HG02610 (cell line): ENCODE results near the gene FGG.
A peak's percentile ranks its signal among the peaks of the same experiment; 100 is the strongest.

Source experiments
- ATAC-seq: cut with Tn5 transposase; IDR thresholded peaks from one replicate; pipeline ENCODE4 v1.9.1; 2021; ENCODE audit warnings: mild to moderate bottlenecking, moderate library complexity; ENCODE audit not compliant: unreplicated experiment

Gene FGG

DNA sequence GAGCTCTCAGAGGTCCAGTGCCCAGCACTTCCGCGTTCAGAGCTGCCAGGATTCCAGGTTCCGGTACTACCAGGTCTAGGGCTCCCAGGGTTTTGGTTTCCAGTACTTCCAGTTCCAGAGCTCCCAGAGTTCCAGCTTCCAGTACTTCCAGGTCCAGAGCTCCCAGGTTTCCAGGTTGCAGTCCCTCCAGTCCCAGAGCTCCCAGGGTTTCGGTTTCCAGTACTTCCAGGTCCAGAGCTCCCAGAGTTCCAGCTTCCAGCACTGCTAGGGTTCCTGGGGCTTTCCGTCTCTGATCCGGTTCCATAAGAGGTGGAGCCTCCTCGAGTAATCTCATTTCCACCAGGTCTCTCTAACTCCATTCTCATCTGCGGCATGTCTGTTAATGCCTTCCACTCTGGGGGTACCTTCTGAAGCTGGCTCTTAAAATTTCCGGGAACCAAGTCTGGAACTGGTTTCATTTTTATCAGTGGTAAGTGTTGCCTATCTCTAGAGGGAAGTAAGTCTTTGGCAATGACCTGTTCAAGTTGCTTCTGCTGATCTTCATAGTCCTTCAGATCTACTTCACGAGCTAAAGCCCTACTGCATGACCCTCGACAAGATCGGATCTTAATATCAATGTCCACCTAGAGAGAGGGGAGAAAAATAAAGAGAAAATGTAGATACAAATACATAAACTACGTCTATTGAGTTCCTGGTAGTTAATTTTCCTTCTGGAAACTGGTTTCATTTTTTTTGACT, 26.0 kb downstream of the FGG start:
- no peak for ATAC-seq

DNA sequence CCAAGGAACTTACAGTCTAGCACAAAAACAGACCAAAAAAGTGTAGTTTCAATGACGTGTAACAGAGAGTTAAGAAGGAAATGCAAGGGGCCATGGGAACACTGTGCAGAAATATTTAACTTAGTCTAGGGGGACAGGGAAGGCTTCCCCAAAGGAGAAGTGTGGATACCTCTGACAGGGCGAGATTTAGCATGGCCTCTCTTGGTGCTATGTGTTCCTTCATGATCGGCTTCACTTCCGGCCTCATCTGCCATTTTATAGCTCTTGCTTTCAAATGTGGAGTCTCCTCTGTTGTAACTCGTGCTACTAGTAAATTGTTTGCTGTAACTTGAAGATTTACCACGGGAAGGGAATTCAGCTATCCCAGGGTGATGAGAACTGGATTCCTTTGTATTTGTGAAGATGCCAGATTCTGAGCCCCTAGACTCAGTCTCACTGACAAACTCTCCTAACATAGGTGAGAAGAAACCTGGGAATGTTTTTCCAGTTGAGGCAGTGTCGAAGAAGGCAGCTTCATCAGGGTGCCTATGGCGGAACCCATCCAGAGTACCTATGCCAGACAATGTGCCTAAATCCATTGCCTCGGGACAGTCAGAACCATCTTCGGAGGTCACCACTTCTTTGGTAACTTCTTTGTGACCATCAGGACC, 27.0 kb downstream of the FGG start:
- no peak for ATAC-seq

DNA sequence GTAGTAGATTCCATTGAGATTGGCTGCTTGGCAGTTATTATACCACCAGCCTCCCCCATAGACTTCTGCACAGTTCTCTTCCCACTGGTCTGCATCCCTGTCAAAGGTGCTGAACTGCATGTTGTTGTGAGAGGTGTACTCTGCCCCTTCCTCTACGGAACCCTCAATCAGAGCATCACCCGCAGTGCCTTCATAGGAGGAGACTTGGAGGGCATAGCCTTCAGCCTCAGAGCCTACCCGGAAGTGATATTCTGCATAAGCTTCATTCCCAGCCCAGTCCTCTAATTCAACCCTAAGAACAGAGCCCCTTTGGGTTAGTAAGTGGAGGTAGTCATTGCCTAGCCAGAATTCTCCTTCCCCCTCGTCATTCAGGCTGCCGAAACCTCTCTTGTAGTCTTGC, 28.2 kb downstream of the FGG start:
- no peak for ATAC-seq

DNA sequence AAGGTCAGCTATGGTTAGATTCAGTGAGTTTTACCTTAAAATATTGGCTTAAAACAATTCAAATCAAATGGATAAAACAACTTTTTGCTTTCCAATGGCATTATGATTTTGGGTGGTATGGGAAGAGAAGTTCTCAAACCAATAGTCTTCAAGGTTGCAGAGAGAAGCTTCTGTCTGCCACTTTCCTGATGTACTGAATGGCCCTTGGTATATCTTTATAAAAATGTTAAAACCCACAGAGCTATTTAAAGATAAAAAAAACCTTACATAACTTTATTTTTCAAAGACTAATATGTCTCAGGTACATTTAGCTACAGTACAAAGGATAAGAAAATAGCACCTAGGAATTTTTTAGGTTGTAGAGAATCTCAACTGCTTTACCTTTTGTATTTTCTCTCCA, 28.8 kb downstream of the FGG start:
- ATAC-seq, result no peak

DNA sequence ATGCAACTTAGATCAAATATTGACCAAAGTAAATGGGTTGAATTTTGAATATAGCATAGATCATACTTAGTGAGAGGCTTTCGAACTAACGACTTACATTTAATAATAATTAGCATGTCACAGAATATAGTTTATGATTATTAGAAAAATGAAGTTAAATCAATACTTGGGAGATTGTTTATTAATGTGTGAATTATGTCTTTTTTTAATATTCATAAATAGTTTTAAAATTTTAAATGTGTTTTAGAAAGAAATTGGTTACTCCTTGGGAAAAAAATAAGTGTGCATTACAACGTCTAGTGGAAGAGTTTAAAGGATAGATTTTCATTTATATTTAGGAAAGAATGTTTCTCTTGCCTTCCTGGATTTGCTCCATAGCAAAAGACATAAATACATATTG, 29.2 kb downstream of the FGG start:
- ATAC-seq, result no peak

DNA sequence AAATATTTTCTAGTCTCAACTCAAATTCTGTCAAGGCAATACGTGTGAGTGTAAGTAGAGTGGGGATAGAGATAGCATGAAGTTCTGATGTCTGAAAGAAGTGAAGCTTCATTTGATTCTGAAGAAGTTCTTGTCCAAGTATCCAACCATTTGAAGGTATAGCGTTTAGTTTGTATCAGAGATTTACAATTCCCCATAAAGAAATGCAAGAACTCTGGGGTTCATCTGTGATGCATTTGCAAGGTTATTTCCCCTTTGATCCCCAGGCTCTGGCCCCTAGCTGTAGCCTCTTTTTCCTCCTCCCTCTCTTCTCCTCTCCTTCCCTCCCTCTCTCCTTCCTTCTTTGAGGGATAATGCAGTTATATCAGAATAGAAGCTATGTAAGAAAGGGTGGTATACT, 29.7 kb downstream of the FGG start:
- ATAC-seq, result no peak

DNA sequence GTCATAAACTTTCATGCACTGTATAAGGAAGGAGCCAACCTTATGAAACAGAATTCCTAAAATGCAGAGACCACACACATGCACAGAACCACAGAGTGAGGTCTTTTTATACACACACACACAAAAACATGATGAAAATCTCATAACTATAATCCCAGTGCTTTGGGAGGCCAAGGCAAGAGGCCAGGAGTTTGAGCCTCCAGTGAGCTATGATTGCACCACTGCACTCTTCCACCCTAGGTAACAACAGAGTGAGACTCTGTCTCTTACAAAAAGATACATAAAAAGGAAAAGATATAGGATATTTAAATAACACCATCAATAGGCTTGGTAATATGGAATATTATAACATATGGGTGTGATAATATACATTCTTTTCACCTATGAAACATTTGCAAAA, 32.5 kb downstream of the FGG start:
- ATAC-seq, result no peak

DNA sequence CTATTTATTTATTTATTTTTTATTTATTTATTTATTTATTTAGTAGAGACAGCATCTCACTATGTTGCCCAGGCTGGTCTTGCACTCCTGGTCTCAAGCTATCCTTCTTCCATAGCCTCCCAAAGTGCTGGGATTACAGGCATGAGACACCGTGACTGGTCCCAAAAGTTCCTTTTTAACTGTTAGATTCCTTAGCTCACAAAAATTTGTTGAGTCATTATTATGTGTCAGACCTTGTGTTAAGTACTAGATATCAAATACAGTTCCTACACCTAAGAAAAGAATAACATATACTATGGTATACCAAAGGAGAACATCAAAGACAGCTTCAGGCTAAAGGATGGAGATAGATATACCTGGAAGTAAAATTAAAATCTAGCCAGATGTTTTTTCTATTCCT, 33.5 kb downstream of the FGG start:
- ATAC-seq, result no peak

DNA sequence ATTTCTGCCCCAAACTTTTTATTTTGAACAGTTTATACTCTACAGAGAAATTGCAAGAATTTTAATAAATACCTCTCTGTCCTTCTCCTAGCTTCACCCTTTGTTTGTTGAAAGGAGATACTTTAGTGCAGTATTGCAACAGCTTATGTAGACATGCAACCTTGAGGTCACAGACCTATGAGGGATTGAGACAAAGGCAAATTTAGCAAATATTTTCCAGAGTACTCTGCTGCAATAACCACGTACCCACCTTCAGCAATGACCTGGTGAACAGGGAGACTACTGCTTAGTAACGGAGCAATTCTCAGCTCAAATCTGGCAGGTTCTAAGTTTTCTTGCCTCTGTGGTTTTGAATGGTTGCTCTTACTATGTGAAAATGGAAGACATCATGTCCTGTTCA, 35.1 kb downstream of the FGG start:
- no peak for ATAC-seq

DNA sequence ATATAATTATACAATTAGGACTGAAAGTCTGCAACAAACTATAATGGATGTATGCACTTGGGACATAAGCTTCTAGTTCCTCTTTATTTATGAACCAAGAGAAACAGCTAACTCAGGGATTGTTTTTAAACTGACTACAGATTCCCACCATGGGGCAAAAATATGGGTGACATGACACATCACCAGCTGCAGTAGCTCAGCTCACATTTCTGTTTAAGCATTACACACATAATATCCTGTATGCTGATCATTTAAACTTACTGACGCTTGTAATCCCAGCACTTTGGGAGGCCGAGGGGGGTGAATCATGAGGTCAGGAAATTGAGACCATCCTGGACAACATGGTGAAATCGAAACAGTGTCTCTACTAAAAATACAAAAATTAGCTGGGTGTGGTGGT, 38.1 kb downstream of the FGG start:
- ATAC-seq, result no peak

DNA sequence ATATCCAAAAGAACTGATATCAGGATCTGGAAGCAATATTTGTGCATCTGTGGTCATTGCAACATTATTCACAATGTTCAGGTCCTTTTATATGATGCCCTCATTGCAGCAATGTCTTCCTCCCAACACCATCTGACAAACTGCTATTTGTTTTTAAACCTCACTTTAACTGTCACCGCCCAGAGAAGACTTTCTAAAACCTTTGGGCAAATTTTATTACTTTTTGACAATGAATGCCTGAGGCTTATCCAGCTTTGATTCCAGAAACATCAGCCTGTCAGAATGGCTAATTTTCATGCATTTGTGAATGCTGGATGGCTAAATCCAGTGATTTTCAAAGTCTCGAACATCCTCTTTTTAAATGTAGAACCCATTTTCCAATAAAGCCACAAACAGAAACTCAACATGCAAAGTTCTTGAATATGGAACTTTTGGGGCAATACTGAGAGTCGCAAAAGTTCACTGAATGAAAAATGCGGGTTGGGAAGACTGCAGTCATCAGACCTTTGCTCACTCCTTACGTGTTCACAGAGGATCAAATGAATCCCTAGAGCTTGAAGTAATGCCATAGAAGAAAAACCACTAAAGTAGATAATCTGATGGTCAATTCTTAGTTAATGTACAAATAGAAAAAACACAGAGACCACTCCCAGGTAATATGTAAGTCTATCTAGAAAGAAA, 39.1 kb downstream of the FGG start:
- no peak for ATAC-seq

DNA sequence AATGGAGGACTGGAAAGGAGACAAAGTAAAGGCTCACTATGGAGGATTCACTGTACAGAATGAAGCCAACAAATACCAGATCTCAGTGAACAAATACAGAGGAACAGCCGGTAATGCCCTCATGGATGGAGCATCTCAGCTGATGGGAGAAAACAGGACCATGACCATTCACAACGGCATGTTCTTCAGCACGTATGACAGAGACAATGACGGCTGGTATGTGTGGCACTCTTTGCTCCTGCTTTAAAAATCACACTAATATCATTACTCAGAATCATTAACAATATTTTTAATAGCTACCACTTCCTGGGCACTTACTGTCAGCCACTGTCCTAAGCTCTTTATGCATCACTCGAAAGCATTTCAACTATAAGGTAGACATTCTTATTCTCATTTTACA, 42.9 kb downstream of the FGG start:
- ATAC-seq, result no peak

DNA sequence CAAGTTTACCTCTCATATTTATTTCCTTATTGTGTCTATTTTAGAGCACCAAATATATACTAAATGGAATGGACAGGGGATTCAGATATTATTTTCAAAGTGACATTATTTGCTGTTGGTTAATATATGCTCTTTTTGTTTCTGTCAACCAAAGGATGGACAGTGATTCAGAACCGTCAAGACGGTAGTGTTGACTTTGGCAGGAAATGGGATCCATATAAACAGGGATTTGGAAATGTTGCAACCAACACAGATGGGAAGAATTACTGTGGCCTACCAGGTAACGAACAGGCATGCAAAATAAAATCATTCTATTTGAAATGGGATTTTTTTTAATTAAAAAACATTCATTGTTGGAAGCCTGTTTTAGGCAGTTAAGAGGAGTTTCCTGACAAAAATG, 43.4 kb downstream of the FGG start:
- no peak for ATAC-seq

DNA sequence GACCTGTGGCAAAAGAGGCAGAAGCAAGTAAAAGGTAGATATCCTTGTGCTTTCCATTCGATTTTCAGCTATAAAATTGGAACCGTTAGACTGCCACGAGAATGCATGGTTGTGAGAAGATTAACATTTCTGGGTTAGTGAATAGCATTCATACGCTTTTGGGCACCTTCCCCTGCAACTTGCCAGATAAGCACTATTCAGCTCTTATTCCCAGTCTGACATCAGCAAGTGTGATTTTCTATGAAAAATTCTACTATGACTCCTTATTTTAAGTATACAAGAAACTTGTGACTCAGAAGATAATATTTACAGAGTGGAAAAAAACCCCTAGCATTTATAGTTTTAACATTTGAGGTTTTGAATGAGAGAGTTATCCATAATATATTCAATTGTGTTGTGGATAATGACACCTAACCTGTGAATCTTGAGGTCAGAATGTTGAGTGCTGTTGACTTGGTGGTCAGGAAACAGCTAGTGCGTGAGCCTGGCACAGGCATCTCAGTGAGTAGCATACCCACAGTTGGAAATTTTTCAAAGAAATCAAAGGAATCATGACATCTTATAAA, 45.7 kb downstream of the FGG start:
- no peak for ATAC-seq

DNA sequence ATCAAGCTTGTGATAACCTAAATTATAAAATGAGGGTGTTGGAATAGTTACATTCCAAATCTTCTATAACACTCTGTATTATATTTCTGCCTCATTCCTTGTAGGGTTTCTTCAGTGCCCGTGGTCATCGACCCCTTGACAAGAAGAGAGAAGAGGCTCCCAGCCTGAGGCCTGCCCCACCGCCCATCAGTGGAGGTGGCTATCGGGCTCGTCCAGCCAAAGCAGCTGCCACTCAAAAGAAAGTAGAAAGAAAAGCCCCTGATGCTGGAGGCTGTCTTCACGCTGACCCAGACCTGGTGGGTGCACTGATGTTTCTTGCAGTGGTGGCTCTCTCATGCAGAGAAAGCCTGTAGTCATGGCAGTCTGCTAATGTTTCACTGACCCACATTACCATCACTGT, 46.8 kb downstream of the FGG start:
- no peak for ATAC-seq

DNA sequence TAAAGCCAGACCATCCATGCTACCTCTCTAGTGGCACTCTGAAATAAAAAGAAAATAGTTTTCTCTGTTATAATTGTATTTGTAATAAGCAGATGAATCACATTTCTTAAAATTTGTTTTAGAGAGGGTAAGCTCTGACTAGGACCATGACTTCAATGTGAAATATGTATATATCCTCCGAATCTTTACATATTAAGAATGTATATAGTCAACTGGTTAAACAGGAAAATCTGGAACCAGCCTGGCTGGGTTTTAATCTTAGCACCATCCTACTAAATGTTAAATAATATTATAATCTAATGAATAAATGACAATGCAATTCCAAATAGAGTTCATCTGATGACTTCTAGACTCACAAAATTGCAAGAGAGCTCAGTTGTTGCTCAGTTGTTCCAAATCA, 48.1 kb downstream of the FGG start:
- ATAC-seq, result no peak

DNA sequence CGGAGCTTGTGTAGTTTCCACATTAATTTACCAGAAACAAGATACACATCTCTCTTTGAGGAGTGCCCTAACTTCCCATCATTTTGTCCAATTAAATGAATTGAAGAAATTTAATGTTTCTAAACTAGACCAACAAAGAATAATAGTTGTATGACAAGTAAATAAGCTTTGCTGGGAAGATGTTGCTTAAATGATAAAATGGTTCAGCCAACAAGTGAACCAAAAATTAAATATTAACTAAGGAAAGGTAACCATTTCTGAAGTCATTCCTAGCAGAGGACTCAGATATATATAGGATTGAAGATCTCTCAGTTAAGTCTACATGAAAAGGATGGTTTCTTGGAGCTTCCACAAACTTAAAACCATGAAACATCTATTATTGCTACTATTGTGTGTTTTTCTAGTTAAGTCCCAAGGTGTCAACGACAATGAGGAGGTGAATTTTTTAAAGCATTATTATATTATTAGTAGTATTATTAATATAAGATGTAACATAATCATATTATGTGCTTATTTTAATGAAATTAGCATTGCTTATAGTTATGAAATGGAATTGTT, 49.7 kb downstream of the FGG start, which contains the start of gene FGB:
Gene FGB (plus strand): TSS at position 315 of the 558 bp plus-strand sequence. CDS start 8 bp downstream, at position 323.
- ATAC-seq, result no peak

DNA sequence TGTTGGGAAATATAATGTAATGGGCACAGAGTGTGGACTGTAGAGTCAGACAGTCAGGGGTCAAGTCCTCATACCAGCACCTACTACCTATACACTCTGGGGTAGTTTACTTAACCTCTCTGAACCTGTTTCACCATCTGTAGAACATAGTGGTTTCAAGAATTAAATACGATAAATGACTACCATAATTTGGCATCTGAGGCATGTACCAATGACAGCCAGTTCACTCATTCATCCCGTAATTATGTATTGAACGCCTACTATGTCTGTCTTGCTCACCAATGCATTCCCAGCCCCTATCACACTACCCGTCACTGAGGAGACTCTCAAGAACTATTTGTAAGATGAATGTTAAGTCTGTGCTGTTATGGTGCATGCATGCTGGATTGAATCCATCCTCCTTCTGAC, 51.6 kb downstream of the FGG start:
- no peak for ATAC-seq

DNA sequence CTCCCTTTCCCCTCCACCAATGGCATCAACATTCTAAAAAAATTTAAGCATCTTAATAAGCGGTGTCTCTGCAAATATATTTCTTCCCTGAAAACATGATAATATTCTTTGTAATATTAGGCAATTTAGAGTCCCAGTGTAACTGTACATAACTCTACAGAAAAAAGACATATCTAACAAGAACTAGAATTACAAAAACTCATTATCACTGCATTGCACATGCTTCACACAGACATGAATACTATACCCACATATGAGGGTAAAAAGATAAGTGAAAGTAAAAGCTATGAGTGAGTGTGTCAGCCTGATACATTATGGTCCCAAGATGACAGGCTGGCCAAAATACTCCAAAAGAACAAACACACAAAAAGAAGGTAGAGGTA, 52.0 kb downstream of the FGG start:
- ATAC-seq, result peak; percentile 51

DNA sequence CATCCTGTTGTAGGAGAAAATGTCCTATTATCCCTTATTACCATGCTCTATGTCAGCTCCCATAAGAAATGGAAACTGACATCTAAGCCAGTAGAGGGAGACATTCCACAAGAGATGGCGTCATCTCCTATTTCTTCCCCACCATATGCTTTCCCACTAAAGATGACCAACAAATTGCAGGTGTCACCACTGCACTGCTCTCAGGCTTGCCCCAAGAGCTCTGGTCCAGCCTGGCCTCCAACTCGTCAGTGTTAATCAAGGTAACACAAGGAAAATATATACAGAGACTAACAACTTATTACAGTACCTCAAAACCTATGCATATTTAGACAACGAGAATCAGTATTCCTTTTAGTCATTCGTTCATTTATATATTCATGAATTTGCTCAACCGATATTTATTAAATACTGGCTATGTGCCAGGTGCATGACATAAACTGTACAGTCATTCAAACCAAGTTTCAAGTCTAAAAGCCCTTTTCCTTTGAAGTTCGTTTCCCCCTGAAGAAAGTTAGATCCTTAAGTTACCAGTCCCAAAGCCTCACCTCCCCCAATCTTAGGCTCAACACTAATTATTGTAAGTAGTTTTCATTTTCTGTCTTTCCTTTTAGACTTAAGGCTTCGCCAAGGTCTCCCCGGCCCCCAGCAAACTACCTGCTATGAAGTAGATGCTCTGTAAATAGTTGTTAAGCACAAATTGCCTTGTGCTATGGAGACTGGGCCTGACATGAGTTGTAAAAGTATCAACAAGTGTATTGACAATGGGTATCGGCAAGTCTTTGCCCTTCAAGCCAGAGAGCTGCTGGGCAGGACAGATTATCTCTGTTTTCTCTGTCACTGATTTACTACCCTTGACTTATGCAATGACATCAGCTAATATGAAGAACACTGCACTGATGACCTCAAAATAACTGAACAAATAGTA, 52.7 kb downstream of the FGG start:
- peak; percentile 80 for ATAC-seq

DNA sequence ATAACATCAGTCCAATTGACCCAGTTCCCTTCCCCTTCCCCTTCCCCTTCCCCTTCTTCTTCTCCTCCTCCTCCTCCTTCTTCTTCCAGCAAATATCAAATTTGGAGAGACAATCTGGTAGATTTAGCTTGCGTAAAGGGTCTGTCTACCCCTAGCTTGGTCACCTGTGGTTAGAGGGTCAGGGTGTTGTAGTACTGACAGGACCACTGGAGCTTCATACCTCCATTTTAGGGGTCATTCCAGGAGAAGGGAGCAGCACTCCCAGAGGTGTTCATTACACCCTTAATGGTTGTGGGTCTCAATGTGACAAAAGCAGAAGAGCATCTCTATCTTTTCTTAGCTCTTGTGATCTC, 53.3 kb downstream of the FGG start:
- ATAC-seq, result peak; percentile 19
